Uterus (tissue), 4 donors: ENCODE measurements around the gene SLC16A9. TPM values are rescaled to one million over a fixed set of nuclear protein-coding genes. Genes with fewer than 3 reads are reported as not detected.

ENCODE experiments used
- DNase-seq, 2 donors: peaks; one replicate each; pipeline ENCODE4 v3.0.0-alpha.2; 2019 to 2020
- H3K27ac ChIP-seq, 2 donors: fragments of 200-600 bp; sonication (generic); 1 replicate in 1 of 2; 2 replicates in 1 of 2; pipeline ENCODE4 v1.5.1; 2016 to 2018
- H3K27me3 ChIP-seq, 2 donors: fragments of 200-600 bp; sonication (generic); one replicate each; pipeline ENCODE4 v1.5.1; 2018 to 2019; ENCODE audit warnings: control low read depth in 1 of 2
- H3K36me3 ChIP-seq, 2 donors: fragments of 200-600 bp; sonication (generic); one replicate each; pipeline ENCODE4 v1.5.1; 2019; ENCODE audit warnings: control low read depth in 1 of 2
- H3K4me1 ChIP-seq, 2 donors: fragments of 200-600 bp; sonication (generic); one replicate each; pipeline ENCODE4 v1.5.1; 2018 to 2019; ENCODE audit warnings: control low read depth in 1 of 2
- H3K4me3 ChIP-seq, 2 donors: fragments of 200-600 bp; sonication (generic); 1 replicate in 1 of 2; 2 replicates in 1 of 2; pipeline ENCODE4 v1.5.1; 2018 to 2019; ENCODE audit warnings: mild to moderate bottlenecking in 1 of 2
- H3K9me3 ChIP-seq, 2 donors: fragments of 200-600 bp; sonication (generic); one replicate each; pipeline ENCODE4 v1.5.1; 2019; ENCODE audit warnings: control low read depth in 1 of 2
- CTCF ChIP-seq, 4 experiments: fragments of 200-600 bp in 2 of 4; fragments of 450-650 bp in 2 of 4; sonication (generic) in 2 of 4; IDR thresholded peaks; one replicate each; pipeline ENCODE4 v1.5.1; 2016 to 2019; ENCODE audit warnings: antibody characterized with exemption in 4 of 4, mild to moderate bottlenecking in 2 of 4, moderate library complexity in 1 of 4
- POLR2A ChIP-seq, 2 donors: fragments of 450-650 bp; IDR thresholded peaks; one replicate each; pipeline ENCODE4 v1.6.1; 2016; ENCODE audit warnings: antibody characterized with exemption in 2 of 2, mild to moderate bottlenecking in 1 of 2, moderate library complexity in 1 of 2
- intact Hi-C: fragments of 100-400 bp; cut with DNase I; formaldehyde crosslinking; loops from one replicate; pipeline ENCODE4 v1.15.1; 2023; ENCODE audit warnings: low total_unique reads
- total RNA-seq, 4 donors: library from RNA; depleted of rRNA in 3 of 4; stranded (reverse); fragments of >200 nt in 3 of 4; gene quantifications; one replicate each; pipeline versions ENCODE4 v1.1.0 to v1.2.4, GENCODE V29; 2014 to 2023
- donor health status: DM: yes; HTN: yes; CAD: no.

The SLC16A9 gene
- total RNA-seq, 4 donors from 2014 or later, result 10.5 to 63.0 (median 15.9) TPM

- DNase-seq, result no peak
- Histone ChIP-seq H3K27ac (no peak overlapping the region), H3K4me1 (no peaks in the 10 kb centered on the region), H3K27me3 (no peaks in the 10 kb centered on the region), H3K4me3 (no peak overlapping the region), H3K36me3 (no peaks in the 10 kb centered on the region), H3K9me3 (no peaks in the 10 kb centered on the region)
- TF ChIP-seq CTCF (IDR thresholded peaks at IDR 0.05) (no peak), POLR2A (IDR thresholded peaks at IDR 0.05) (no peak)
- intact Hi-C loops, result no loop called here
Observed at GRCh38 chr10:59657724-59658123, 51.9 kb downstream of the SLC16A9 start.

GRCh38 chr10:59655309-59655708 lies 54.3 kb downstream of the SLC16A9 start:
- no peaks in the 10 kb centered on the region for H3K4me1 ChIP-seq
- H3K27ac ChIP-seq, result no peak overlapping the region
- H3K27me3 ChIP-seq, result no peaks in the 10 kb centered on the region
- H3K4me3 ChIP-seq, result no peak overlapping the region
- TF ChIP-seq POLR2A (IDR thresholded peaks at IDR 0.05) (no peak), CTCF (IDR thresholded peaks at IDR 0.05) (no peak)
- intact Hi-C loops, result no loop called here
- no peaks in the 10 kb centered on the region for H3K36me3 ChIP-seq
- H3K9me3 ChIP-seq, result no peaks in the 10 kb centered on the region
- DNase-seq, result no peak

- Histone ChIP-seq H3K4me3 (no peak overlapping the region), H3K27ac (no peak overlapping the region)
Observed at GRCh38 chr10:59654007-59654406, 55.6 kb downstream of the SLC16A9 start.

GRCh38 chr10:59651902-59652301 lies 57.7 kb downstream of the SLC16A9 start:
- intact Hi-C loops, result no loop called here
- Histone ChIP-seq H3K4me1 (no peaks in the 10 kb centered on the region), H3K36me3 (no peaks in the 10 kb centered on the region), H3K27ac (no peak overlapping the region), H3K9me3 (no peaks in the 10 kb centered on the region), H3K4me3 (no peak overlapping the region), H3K27me3 (no peaks in the 10 kb centered on the region)
- no peak for TF ChIP-seq POLR2A (IDR thresholded peaks at IDR 0.05)
- TF ChIP-seq CTCF (IDR thresholded peaks at IDR 0.05), result no peak
- no peak for DNase-seq

More at GRCh38 chr10:59654007-59654406, 55.6 kb downstream of the SLC16A9 start:
- intact Hi-C loops, result no loop called here
- no peak for TF ChIP-seq POLR2A (IDR thresholded peaks at IDR 0.05)
- Histone ChIP-seq H3K27me3 (no peaks in the 10 kb centered on the region), H3K9me3 (no peaks in the 10 kb centered on the region), H3K4me1 (no peaks in the 10 kb centered on the region), H3K36me3 (no peaks in the 10 kb centered on the region)
- no peak for DNase-seq

- intact Hi-C loops, result no loop called here
- Histone ChIP-seq H3K27ac (no peak overlapping the region), H3K27me3 (no peaks in the 10 kb centered on the region), H3K9me3 (no peaks in the 10 kb centered on the region), H3K4me3 (no peak overlapping the region), H3K36me3 (no peaks in the 10 kb centered on the region), H3K4me1 (no peaks in the 10 kb centered on the region)
- no peak for DNase-seq
- TF ChIP-seq POLR2A (IDR thresholded peaks at IDR 0.05) (no peak), CTCF (IDR thresholded peaks at IDR 0.05) (no peak)
Observed at GRCh38 chr10:59649606-59650346, 59.9 kb downstream of the SLC16A9 start.
